GM12878 (cell line): Measurements from ENCODE around the gene POU6F2. TPM values are rescaled to one million over a fixed set of nuclear protein-coding genes. Genes with fewer than 3 reads are reported as not detected.

Experiments used
- ATAC-seq: fragments of 200-7000 bp; cut with Tn5 transposase; 3 replicates; pipeline ENCODE4 v1.9.1; 2020; ENCODE audit warnings: mild to moderate bottlenecking, moderate library complexity
- BruUV-seq: library from RNA; stranded (reverse); fragments of 400-500 nt; replicated peaks from 2 replicates; lab custom pipeline; 2021; lab: Mats Ljungman, UMichigan
- CTCF ChIA-PET: fragments of 300-600 bp; sonication (Branson Sonifier 250); formaldehyde crosslinking; extraction: SDS; loops from one replicate; lab custom pipeline; 2021; ENCODE audit warnings: inconsistent platforms; lab: Yijun Ruan, JAX
- POLR2A ChIA-PET: fragments of 350-600 bp; formaldehyde crosslinking; extraction: SDS; loops from one replicate; lab custom pipeline; 2021; ENCODE audit warnings: inconsistent platforms; lab: Charles Lee
- RAD21 ChIA-PET: fragments of 300-600 bp; sonication (Branson Sonifier 250); formaldehyde crosslinking; loops from one replicate; lab custom pipeline; 2023; ENCODE audit warnings: antibody characterized with exemption; ENCODE audit not compliant: unreplicated experiment; lab: Charles Lee
- SMC1A ChIA-PET: fragments of 300-600 bp; sonication (Branson Sonifier 250); formaldehyde crosslinking; loops from one replicate; lab custom pipeline; 2023; ENCODE audit not compliant: unreplicated experiment, uncharacterized antibody; lab: Charles Lee
- DNase-seq: peaks from one replicate; pipeline ENCODE4 v3.0.0-alpha.2; 2011; ENCODE audit warnings: low read depth, low spot score
- FAIRE-seq: peaks from 3 replicates; lab custom pipeline; 2011; peaks lifted over from hg19 to GRCh38; lab: Jason Lieb, UNC
- H2AFZ ChIP-seq: 2 replicates; pipeline ENCODE4 v1.6.0; 2011; ENCODE audit warnings: low read depth, low read length, control low read depth; ENCODE audit not compliant: control insufficient read depth
- H3K27ac ChIP-seq: 2 replicates; pipeline ENCODE4 v1.5.1; 2011; ENCODE audit warnings: control low read depth; ENCODE audit not compliant: control insufficient read depth, insufficient read depth
- H3K27me3 ChIP-seq, 2 experiments: replicated peaks in 1 of 2; 2 replicates each; pipeline versions ENCODE4 v1.6.0 to v1.6.1; 2011; ENCODE audit warnings: low read length in 1 of 2; ENCODE audit not compliant: control insufficient read depth in 2 of 2, insufficient read depth in 2 of 2
- H3K36me3 ChIP-seq, 2 experiments: 2 replicates each; pipeline ENCODE4 v1.5.1; 2011; ENCODE audit warnings: low read length in 1 of 2; ENCODE audit not compliant: control insufficient read depth in 2 of 2, insufficient read depth in 2 of 2
- H3K4me1 ChIP-seq: 2 replicates; pipeline ENCODE4 v1.6.1; 2011; ENCODE audit warnings: mild to moderate bottlenecking, low read length, moderate library complexity, mixed read lengths; ENCODE audit not compliant: control insufficient read depth, insufficient read depth
- H3K4me2 ChIP-seq: 2 replicates; pipeline ENCODE4 v1.6.0; 2011; ENCODE audit warnings: control low read depth; ENCODE audit not compliant: control insufficient read depth, insufficient read depth
- H3K4me3 ChIP-seq: fragments of 200-600 bp; sonication (generic); 2 replicates; pipeline ENCODE4 v1.5.1; 2016
- H3K79me2 ChIP-seq: 2 replicates; pipeline ENCODE4 v1.6.0; 2011; ENCODE audit warnings: low read length; ENCODE audit not compliant: control insufficient read depth, insufficient read depth
- H3K9ac ChIP-seq: 2 replicates; pipeline ENCODE4 v1.8.0; 2011; ENCODE audit warnings: low read length, control low read depth, mixed read lengths; ENCODE audit not compliant: control insufficient read depth, insufficient read depth
- H3K9me3 ChIP-seq: replicated peaks from 3 replicates; pipeline ENCODE4 v1.5.1; 2011; ENCODE audit warnings: mild to moderate bottlenecking, low read length; ENCODE audit not compliant: control insufficient read depth, insufficient read depth
- H4K20me1 ChIP-seq: 2 replicates; pipeline ENCODE4 v1.6.0; 2011; ENCODE audit not compliant: control insufficient read depth, insufficient read depth
- BRCA1 ChIP-seq: IDR thresholded peaks from 2 replicates; pipeline ENCODE4 v1.6.1; 2011; ENCODE audit warnings: low read depth, low read length, improper control_type of control experiment
- FOS ChIP-seq: IDR thresholded peaks from 3 replicates; pipeline ENCODE4 v1.6.1; 2011; ENCODE audit warnings: borderline replicate concordance; ENCODE audit not compliant: insufficient read length; ENCODE audit errors: extremely low read depth
- IKZF1 ChIP-seq: fragments of 450-650 bp; conservative IDR thresholded peaks from 2 replicates; pipeline ENCODE4 v1.6.1; 2017; ENCODE audit warnings: antibody characterized with exemption, mild to moderate bottlenecking
- IKZF2 ChIP-seq, 2 experiments: fragments of 450-650 bp; IDR thresholded peaks; 2 replicates each; pipeline ENCODE4 v1.6.1; 2017; ENCODE audit warnings: mild to moderate bottlenecking in 2 of 2, moderate library complexity in 2 of 2
- NFXL1 ChIP-seq: fragments of 450-650 bp; IDR thresholded peaks from 2 replicates; pipeline ENCODE4 v1.6.1; 2017; ENCODE audit warnings: antibody characterized with exemption, mild to moderate bottlenecking, borderline replicate concordance
- RB1 ChIP-seq: fragments of 450-650 bp; formaldehyde crosslinking; IDR thresholded peaks from 2 replicates; pipeline ENCODE4 v1.6.1; 2017; ENCODE audit warnings: mild to moderate bottlenecking, borderline replicate concordance
- RFX5 ChIP-seq: IDR thresholded peaks from 2 replicates; pipeline ENCODE4 v1.6.1; 2011; ENCODE audit warnings: low read depth, low read length, improper control_type of control experiment
- SPI1 ChIP-seq: IDR thresholded peaks from 2 replicates; pipeline ENCODE4 v1.6.1; 2011; ENCODE audit warnings: low read depth, mild to moderate bottlenecking, low read length, moderate library complexity, borderline replicate concordance; ENCODE audit not compliant: insufficient read depth
- WGBS: methylation state at CpG from one replicate; pipeline ENCODE4 v1.1.6; 2016; ENCODE audit warnings: low lambda C conversion rate; ENCODE audit not compliant: insufficient replicate concordance, insufficient coverage; ENCODE audit errors: missing lambda C conversion rate; 5-methylcytosine and 5-hydroxymethylcytosine counted together
- in situ Hi-C: fragments of 300-500 bp; cut with MboI; formaldehyde crosslinking; loops from 9 replicates; pipeline ENCODE4 v1.14.3; 2018; ENCODE audit warnings: mixed read lengths
- intact Hi-C: fragments of 100-400 bp; cut with micrococcal nuclease; formaldehyde crosslinking; loops from one replicate; pipeline ENCODE4 v1.14.2; 2022; ENCODE audit not compliant: unreplicated experiment
- polyA plus RNA-seq, 11 experiments: library from polyadenylated mRNA; depleted of rRNA in 4 of 11; unstranded in 6 of 11; stranded (reverse) in 5 of 11; fragments of >200 nt; fragmentation: Nextera tagmentation in 4 of 11; fragmentation: Illumina TruSeq in 1 of 11; extraction: Ambion mirVana in 4 of 11; extraction: Trizol in 1 of 11; gene quantifications; 1 replicate in 1 of 11; 2 replicates in 10 of 11; pipeline versions ENCODE4 v1.2.1 to v1.2.3, GENCODE V29; 2011 to 2016; ENCODE audit warnings: inconsistent platforms in 2 of 11, missing spikeins in 2 of 11, low read depth in 1 of 11
- total RNA-seq, 4 experiments: library from RNA; depleted of rRNA in 3 of 4; stranded (reverse); fragments of >200 nt in 3 of 4; fragmentation: Illumina TruSeq in 1 of 4; extraction: Trizol in 1 of 4; gene quantifications; 2 replicates each; pipeline versions ENCODE4 v1.2.1 to v1.2.3, GENCODE V29; 2013 to 2021
- TF ChIP-seq, protein P1 (sequence below): fragments of 450-650 bp; conservative IDR thresholded peaks from 2 replicates; pipeline ENCODE4 v1.6.1; 2017; ENCODE audit warnings: mild to moderate bottlenecking, moderate library complexity
- TF ChIP-seq, protein P2 (sequence below): IDR thresholded peaks from 2 replicates; pipeline ENCODE4 v1.6.1; 2011; ENCODE audit warnings: low read depth, mild to moderate bottlenecking, low read length, moderate library complexity, borderline replicate concordance; ENCODE audit errors: extremely low read depth

POU6F2 gene
- total and polyA plus RNA-seq, 10 of the 15 experiments (the other 5 are each of a cell fraction or from before 2014, with no cell fraction given), result 0.10 TPM; not detected in 9

DNA sequence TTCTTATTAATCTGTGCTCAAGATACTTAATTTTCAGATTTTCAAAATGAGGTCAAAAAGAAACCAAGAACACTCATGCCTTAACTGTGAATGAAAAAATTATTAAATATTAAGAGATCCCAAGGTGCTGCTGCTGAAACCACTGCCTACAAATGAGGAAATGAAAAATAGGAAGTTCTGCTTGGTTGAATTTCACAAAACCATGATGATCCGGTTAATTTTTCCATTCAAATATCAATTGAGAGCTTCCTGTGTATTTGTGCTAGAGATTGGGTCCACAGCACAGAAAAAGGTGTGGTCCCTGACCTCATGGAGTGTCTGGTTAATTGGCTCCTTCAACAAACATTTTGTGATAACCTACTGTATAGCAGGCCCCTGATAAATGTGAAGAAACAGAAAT is 455.8 kb downstream of the POU6F2 start:
- no peaks in the 10 kb centered on the region for H4K20me1 ChIP-seq
- FAIRE-seq (no peak), DNase-seq (peak; percentile 16), ATAC-seq (peak; percentile 64)
- no peak overlapping the region for H3K27ac ChIP-seq
- H3K4me3 ChIP-seq, result no peak overlapping the region
- H3K4me2 ChIP-seq, result no peak overlapping the region
- TF ChIP-seq FOS (no peak), BRCA1 (no peak), SPI1 (peak; percentile 54; the same call in 1 of the 2 replicates), RFX5 (no peak), IKZF2 (IDR thresholded peaks at IDR 0.05) (peak in 1 of 2 experiments; percentile 36; a peak in 1 of 4 replicates), NFXL1 (no peak), IKZF1 (peak; percentile 32; the same call in 1 of the 2 replicates), RB1 (no peak)
- TF ChIP-seq, protein P1, sequence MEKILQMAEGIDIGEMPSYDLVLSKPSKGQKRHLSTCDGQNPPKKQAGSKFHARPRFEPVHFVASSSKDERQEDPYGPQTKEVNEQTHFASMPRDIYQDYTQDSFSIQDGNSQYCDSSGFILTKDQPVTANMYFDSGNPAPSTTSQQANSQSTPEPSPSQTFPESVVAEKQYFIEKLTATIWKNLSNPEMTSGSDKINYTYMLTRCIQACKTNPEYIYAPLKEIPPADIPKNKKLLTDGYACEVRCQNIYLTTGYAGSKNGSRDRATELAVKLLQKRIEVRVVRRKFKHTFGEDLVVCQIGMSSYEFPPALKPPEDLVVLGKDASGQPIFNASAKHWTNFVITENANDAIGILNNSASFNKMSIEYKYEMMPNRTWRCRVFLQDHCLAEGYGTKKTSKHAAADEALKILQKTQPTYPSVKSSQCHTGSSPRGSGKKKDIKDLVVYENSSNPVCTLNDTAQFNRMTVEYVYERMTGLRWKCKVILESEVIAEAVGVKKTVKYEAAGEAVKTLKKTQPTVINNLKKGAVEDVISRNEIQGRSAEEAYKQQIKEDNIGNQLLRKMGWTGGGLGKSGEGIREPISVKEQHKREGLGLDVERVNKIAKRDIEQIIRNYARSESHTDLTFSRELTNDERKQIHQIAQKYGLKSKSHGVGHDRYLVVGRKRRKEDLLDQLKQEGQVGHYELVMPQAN, result no peak
- TF ChIP-seq, protein P2, sequence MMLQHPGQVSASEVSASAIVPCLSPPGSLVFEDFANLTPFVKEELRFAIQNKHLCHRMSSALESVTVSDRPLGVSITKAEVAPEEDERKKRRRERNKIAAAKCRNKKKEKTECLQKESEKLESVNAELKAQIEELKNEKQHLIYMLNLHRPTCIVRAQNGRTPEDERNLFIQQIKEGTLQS, result no peak
- no peaks in the 10 kb centered on the region for H3K27me3 ChIP-seq
- ChIA-PET SMC1A (interaction anchor here (0.9 to 2.4 kb wide), 3 partner anchors 9 to 20 kb away, joined by 3 to 10 read pairs (median 6); no protein-coding TSS in a partner anchor), POLR2A (no interaction called here), CTCF (interaction anchor here (1.6 kb wide), 1 partner anchor 20 kb away, joined by 6 read pairs; no protein-coding TSS in a partner anchor), RAD21 (no interaction called here)
- H3K4me1 ChIP-seq, result no peaks in the 10 kb centered on the region
- H3K9ac ChIP-seq, result no peak overlapping the region
- H3K79me2 ChIP-seq, result no peaks in the 10 kb centered on the region
- WGBS, result 5% methylated on average over 1 of the region's 1 CpG
- no peak overlapping the region for H2AFZ ChIP-seq
- no TSS peak for BruUV-seq
- intact Hi-C loops (no loop called here), in situ Hi-C loops (no loop called here)
- no peaks in the 10 kb centered on the region for H3K9me3 ChIP-seq
- no peaks in the 10 kb centered on the region for H3K36me3 ChIP-seq
